MV-4-11 (cell line): ENCODE data around the gene HAND1.

ENCODE experiments used
- DNase-seq: peaks from one replicate; lab custom pipeline; 2025; lab: John Stamatoyannopoulos, UW

HAND1 gene

GRCh38 chr5:154505567-154505966 lies 27.5 kb upstream of the HAND1 start:
- DNase-seq = no peak

DNA sequence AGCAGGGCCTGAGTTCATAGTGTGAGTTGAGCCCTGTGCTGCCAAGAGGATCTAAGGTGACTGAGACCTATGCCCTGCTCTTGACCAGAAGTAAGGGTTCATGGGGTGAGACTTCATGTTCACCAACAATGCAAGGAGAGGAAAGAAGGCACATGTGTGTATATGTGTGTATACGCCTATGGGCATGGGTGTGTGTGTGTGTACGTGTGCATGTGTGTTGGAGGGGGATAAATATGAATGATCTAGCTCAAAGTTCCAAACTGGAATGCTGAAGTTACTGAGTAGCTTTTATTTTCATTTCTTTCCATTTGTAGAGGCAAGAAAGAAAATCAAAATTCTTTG lies 25.6 kb upstream of the HAND1 start:
- no peak for DNase-seq

- no peak for DNase-seq
Observed at GRCh38 chr5:154502180-154502579, 24.2 kb upstream of the HAND1 start.

DNA sequence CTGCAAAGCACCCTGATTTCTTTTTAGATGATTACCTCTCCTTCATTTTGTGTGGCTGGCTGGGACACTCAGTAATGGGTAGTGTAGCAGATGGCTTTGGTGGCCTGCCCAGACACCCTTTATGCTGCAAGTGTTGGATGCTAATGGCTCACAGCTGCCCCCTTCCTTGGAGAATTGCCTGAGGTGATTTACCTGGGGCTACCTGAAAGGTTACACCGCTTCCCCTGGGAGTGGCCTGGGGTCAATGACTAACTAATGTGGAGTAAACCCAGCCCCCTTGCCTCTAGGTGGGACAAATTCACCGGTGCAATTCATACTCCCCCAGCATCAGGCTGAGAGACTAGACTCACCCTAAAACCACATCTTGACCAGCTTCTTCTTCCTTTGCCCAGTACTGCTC lies 23.5 kb upstream of the HAND1 start:
- no peak for DNase-seq

DNA sequence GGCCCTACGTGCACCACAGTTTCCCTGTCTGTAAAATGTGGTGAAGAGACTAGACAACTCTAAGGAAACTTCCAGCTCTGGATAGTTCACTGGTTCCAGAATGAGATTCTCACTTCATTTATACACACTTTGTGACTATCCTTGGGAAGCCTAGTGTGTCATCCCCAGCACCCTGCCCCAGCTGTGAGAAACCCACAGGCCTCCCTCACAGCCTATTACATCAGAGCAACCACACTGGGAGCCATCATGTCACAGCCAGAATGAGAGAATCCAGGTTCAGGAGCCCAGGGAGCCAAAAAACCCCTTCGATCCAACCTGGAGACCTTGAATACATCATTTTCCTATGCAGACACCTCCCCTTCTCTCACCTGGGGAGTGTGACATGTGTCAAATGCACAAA lies 21.0 kb upstream of the HAND1 start:
- DNase-seq = peak; percentile 46

- no peak for DNase-seq
Observed at GRCh38 chr5:154498591-154498990, 20.6 kb upstream of the HAND1 start.

GRCh38 chr5:154494036-154494435 lies 16.0 kb upstream of the HAND1 start:
- DNase-seq = no peak

- no peak for DNase-seq
Observed at GRCh38 chr5:154493274-154493673, 15.2 kb upstream of the HAND1 start.

DNA sequence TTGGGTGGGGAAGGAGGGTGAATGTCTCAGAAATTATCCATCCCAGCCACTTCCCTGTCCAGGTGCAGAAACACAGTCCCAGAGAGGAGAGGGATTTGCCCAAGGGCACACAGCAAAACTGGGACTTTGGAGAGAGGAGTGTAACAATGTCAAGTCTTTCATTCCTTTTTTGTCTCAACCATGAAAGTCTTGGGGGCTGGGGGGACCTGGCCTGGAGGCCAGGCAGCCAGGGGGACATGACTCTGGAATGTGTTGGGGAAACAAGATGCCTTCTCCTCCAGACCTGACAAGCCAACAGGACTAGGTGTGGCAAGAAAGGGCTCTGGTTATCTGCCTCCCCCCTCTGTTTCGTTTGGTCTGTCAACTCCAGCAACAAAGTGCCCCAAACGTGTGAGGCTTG lies 13.9 kb upstream of the HAND1 start:
- no peak for DNase-seq

GRCh38 chr5:154487541-154487940 lies 9.5 kb upstream of the HAND1 start:
- DNase-seq = no peak

DNA sequence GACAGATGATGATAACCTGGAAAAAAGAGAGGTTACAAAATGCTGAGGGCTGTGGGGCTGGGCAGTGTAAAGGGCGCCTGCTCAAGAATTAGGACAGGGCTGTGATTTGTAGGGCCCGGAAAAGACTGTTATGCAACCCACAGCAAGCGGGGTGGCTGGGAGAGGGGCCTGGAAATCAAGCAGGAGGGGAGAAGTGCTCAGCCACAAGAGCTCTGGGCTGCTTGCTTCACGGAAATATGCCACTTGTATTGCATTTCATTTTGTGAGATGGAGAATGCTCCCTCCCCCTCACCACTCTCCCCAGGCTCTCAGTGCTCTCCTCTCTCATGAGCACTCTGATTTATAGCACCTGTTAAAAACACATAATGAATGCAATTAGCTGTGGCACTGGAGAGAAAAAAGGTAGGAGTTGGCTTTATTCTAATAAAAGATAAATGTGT lies 8.4 kb upstream of the HAND1 start:
- no peak for DNase-seq

- no peak for DNase-seq
Observed at GRCh38 chr5:154485850-154486426, 7.9 kb upstream of the HAND1 start.

GRCh38 chr5:154485096-154485491 lies 7.1 kb upstream of the HAND1 start:
- no peak for DNase-seq

DNA sequence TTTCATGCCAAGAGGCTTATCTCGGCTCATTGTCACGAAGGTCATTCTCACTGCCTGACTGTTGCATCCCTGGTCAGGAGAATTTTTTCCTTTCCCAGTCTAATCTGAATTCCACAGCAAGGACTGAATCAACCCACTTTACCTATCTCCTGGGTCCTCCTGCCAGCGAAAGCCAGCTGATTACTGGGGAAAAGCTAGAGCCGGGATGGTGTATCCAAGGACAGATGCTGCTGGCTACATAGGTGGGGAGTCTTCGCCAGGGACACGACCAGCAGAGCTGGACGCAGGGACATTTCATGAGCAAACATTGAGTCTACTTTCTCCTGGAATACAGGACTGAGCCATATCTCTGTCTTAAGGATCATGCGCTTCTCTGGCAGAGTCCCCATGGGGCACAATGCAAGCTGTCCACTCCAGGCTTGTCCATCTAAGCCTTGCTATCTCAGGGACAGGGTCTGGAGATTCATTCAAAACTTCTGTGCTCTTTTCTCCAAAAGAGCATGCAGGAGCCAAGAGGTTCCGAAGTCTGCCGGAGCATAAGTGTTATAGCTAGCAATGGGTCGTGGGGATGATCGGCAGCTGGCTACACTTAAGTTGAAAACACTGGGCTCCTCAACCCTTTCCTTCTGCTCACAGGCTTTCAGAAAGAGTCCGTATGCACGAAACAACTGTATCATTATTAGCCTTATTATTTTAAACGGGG lies 6.5 kb upstream of the HAND1 start:
- no peak for DNase-seq

- no peak for DNase-seq
Observed at GRCh38 chr5:154483654-154484392, 5.8 kb upstream of the HAND1 start.

- no peak for DNase-seq
Observed at GRCh38 chr5:154482528-154483449, 4.8 kb upstream of the HAND1 start.

DNA sequence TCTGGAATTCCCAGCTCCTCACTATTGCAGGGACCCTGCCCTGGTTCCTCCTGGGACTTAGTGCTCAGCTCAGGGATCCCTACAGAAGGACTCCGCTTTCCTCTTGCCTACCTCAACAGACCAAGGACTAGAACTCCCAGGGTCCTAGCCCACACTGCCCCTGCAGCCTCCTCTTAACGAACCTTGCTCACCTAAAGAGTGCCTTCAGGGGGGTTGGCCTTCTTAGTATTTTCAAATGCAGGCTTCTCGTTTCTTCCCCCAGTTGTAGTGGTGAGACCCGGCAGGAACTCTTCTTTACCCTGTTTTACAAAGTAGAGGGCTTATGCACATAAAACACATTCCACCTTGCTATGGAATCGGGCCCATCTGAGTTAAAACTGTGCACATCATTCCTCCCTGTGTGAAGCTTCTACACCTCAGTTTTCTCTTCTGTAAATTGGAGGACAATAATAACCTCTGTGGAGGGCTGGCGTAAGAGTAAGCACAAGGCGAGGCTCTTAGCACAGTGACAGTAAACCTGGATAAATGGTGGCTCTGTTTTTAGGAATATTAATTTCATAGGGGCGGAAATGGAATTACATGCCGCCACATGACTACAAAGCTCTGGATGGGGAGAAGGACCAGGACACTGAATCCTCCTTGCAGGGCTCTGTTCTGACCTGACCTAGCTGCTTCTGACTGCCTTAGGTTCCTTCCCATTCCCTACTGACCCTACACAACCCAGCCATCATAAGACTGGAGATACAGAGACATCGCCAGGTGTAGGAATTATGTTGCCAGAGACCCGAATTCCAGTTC lies 3.8 kb upstream of the HAND1 start:
- no peak for DNase-seq

GRCh38 chr5:154480847-154481246 lies 2.8 kb upstream of the HAND1 start:
- no peak for DNase-seq

DNA sequence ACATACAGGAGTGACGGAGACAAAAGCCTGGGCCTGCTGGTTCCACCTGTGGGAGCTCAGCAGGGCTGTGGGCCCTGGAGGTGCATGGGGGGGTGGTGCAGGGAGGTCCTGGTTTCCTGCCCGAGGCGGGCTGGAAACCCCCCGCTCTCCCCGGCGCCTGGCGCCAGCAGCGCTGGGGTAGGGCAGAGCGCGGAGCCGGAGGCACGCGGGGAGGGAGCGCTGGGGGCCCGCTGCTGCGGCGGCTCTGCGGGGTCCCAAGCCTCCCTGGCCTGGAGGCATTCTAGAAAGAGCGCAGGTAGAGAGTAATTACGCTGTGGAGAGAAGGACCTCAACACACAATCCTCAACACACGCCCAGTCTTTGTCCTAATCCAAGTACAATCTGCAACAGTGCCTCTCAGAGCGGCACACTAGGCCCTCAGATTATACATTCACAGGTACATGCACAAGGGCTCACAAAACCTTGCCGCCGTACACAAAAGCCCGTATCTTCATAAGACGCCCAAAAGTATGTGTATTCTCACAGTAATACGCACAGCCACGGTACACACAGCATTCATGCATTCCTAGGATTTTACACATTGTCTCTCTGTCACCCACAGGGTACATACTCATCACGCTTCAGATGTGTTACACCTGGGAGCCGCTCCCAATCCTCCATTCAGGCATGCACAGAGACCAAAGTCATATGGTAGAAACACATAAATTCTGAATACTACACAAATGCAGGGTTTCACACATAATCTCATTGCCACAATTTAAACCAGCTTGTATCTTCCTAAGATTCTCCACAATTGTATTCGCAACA lies 2.1 kb upstream of the HAND1 start:
- DNase-seq = no peak

DNA sequence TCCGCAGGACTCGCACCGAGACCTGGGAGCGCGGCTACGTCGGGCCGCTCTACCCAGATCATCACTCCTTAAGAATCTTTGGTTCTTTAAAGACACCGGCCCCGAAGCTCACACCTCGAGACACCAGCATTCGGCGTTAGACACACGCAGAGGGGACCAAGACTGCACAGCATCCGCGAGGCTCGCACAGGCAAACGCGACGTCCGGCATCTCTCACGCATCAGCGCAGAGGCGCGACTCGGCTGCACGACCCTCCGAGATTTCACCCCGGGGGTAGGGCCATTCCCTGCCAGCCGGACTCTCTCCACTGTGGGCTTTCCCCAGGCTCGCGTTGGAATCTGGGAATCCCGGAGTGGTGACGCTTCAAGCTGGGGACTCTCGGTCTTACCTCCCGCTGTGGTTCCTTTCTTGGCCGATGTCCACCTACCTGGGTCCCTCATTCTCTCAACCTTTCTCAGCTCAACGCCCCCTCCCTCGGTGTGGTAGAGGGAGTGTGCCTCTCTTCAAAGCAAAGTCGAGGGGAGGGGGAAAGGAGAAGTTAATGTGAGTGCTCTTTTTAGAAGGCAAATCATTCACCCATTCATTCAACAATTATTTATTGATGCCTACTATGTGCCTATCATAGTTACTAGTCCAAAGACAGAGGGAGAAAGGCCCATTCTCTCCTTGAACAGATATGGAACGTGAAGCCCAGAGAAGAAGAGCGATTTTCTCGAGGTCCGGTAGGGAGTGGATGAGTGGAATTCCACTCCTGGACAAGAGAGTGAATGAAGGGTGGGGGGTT lies 1.3 kb upstream of the HAND1 start:
- DNase-seq = no peak
